DOHH2 (cell line): ENCODE measurements around the gene PKM.

Experiments
- CTCF ChIP-seq: fragments of 200-600 bp; sonication (generic); IDR thresholded peaks from one replicate; pipeline ENCODE4 v1.5.1; 2014; ENCODE audit warnings: antibody characterized with exemption, mild to moderate bottlenecking, low read depth, low read length; ENCODE audit not compliant: poor library complexity, severe bottlenecking
- EZH2phosphoT487 ChIP-seq: fragments of 200-600 bp; sonication (generic); IDR thresholded peaks from 2 replicates; pipeline ENCODE4 v1.6.1; 2017; ENCODE audit warnings: borderline replicate concordance, mild to moderate bottlenecking, antibody characterized with exemption, low read length, moderate library complexity, mixed read lengths

- TF ChIP-seq CTCF (no peak), EZH2phosphoT487 (no peak)
Measured at GRCh38 chr15:72271221-72271620, 40.2 kb upstream of the PKM start.
